A673 (cell line): ENCODE results near the gene FURIN. TPM values are rescaled to one million over a fixed set of nuclear protein-coding genes. Genes with fewer than 3 reads are reported as not detected.
A peak's percentile ranks its signal among the peaks of the same experiment; 100 is the strongest.

Source experiments
- BruUV-seq: library from RNA; stranded (reverse); fragments of 400-500 nt; replicated peaks from 2 replicates; lab custom pipeline; 2021; lab: Mats Ljungman, UMichigan
- CTCF ChIA-PET: fragments of 300-600 bp; sonication (Branson Sonifier 250); formaldehyde crosslinking; loops from one replicate; lab custom pipeline; 2022; ENCODE audit warnings: antibody characterized with exemption; lab: Charles Lee
- POLR2A ChIA-PET: fragments of 300-600 bp; sonication (Branson Sonifier 250); formaldehyde crosslinking; loops from one replicate; lab custom pipeline; 2022; ENCODE audit warnings: antibody characterized with exemption; ENCODE audit not compliant: low non-redundant PET; lab: Charles Lee
- DNase-seq: peaks from one replicate; pipeline ENCODE4 v3.0.0-alpha.2; 2015; ENCODE audit warnings: low spot score
- H3K27ac ChIP-seq: fragments of 200-600 bp; sonication (generic); 2 replicates; pipeline ENCODE4 v1.5.1; 2016; ENCODE audit warnings: mixed run types, low read depth, mild to moderate bottlenecking, mixed read lengths, antibody characterized with exemption, low read length; ENCODE audit not compliant: poor library complexity, severe bottlenecking
- H3K27me3 ChIP-seq: fragments of 200-600 bp; sonication (generic); replicated peaks from 2 replicates; pipeline ENCODE4 v1.6.1; 2017; ENCODE audit warnings: mixed run types, low read depth, mild to moderate bottlenecking, mixed read lengths, antibody characterized with exemption, low read length; ENCODE audit not compliant: insufficient read depth, poor library complexity
- H3K36me3 ChIP-seq: fragments of 200-600 bp; sonication (generic); 2 replicates; pipeline ENCODE4 v1.6.1; 2016; ENCODE audit warnings: mixed run types, mild to moderate bottlenecking, mixed read lengths, antibody characterized with exemption, low read length; ENCODE audit not compliant: insufficient read depth, poor library complexity, severe bottlenecking
- H3K4me1 ChIP-seq: fragments of 200-600 bp; sonication (generic); 2 replicates; pipeline ENCODE4 v1.6.1; 2017; ENCODE audit warnings: mixed run types, mild to moderate bottlenecking, mixed read lengths, antibody characterized with exemption, low read length; ENCODE audit not compliant: insufficient read depth, poor library complexity, severe bottlenecking
- H3K4me3 ChIP-seq: fragments of 200-600 bp; sonication (generic); 2 replicates; pipeline ENCODE4 v1.5.1; 2016; ENCODE audit warnings: low read depth, mixed run types, mild to moderate bottlenecking, mixed read lengths, low read length; ENCODE audit not compliant: poor library complexity, severe bottlenecking
- H3K9me3 ChIP-seq: fragments of 200-600 bp; sonication (generic); 2 replicates; pipeline ENCODE4 v1.6.1; 2016; ENCODE audit warnings: mixed run types, low read depth, mild to moderate bottlenecking, mixed read lengths, antibody characterized with exemption, low read length; ENCODE audit not compliant: poor library complexity, severe bottlenecking
- EZH2 ChIP-seq: fragments of 200-600 bp; sonication (generic); IDR thresholded peaks from 2 replicates; pipeline ENCODE4 v1.6.1; 2017; ENCODE audit warnings: borderline replicate concordance, low read depth, mild to moderate bottlenecking, mixed read lengths, antibody characterized with exemption, low read length; ENCODE audit not compliant: poor library complexity, severe bottlenecking
- intact Hi-C: fragments of 100-400 bp; cut with micrococcal nuclease; formaldehyde crosslinking; loops from one replicate; pipeline ENCODE4 v1.10.0; 2022; ENCODE audit not compliant: unreplicated experiment
- total RNA-seq: library from RNA; stranded (reverse); gene quantifications from 2 replicates; pipeline ENCODE4 v1.2.3, GENCODE V29; 2021
- TF ChIP-seq, protein P1 (sequence below): fragments of 300-800, 200-600 bp; sonication (generic); conservative IDR thresholded peaks from 2 replicates; pipeline ENCODE4 v1.5.1; 2017; ENCODE audit warnings: low read depth, mild to moderate bottlenecking, antibody characterized with exemption, low read length, moderate library complexity, mixed read lengths

The FURIN gene
- total RNA-seq, 1 experiment from 2014 or later = 63.4 TPM

DNA sequence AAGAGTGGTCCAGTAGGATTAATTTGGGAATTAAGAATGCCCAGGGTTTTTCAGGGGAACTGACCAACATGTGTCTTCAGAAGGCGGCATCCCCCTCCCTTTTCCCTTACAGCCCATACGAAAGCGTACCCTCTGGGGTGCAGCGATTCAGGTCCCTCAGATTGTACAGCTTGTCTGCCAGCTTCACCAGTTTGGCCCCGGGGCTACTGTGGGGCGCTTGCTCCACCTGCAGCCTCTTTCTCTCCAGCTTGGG, 63.1 kb downstream of the FURIN start:
- no TSS peak for BruUV-seq
- intact Hi-C loops = loop anchor here (2.0 to 10.0 kb wide), 3 partner anchors 29 to 787 kb away; partner anchors contain the start of gene MAN2A2
- H3K27ac ChIP-seq = peak overlapping the region; percentile 80
- CTCF ChIA-PET = interaction anchor here (0.7 to 2.9 kb wide), 7 partner anchors 29 to 340 kb away, joined by 3 to 9 read pairs (median 5); partner anchors contain the start of gene MAN2A2
- H3K4me3 ChIP-seq = peak overlapping the region; percentile 96
- no peaks in the 10 kb centered on the region for H3K36me3 ChIP-seq
- no peaks in the 10 kb centered on the region for H3K27me3 ChIP-seq
- no peak for DNase-seq
- H3K4me1 ChIP-seq = peaks cover 25% of the 10 kb centered on the region
- POLR2A ChIA-PET = no interaction called here
- H3K9me3 ChIP-seq = no peaks in the 10 kb centered on the region
- TF ChIP-seq, protein P1, sequence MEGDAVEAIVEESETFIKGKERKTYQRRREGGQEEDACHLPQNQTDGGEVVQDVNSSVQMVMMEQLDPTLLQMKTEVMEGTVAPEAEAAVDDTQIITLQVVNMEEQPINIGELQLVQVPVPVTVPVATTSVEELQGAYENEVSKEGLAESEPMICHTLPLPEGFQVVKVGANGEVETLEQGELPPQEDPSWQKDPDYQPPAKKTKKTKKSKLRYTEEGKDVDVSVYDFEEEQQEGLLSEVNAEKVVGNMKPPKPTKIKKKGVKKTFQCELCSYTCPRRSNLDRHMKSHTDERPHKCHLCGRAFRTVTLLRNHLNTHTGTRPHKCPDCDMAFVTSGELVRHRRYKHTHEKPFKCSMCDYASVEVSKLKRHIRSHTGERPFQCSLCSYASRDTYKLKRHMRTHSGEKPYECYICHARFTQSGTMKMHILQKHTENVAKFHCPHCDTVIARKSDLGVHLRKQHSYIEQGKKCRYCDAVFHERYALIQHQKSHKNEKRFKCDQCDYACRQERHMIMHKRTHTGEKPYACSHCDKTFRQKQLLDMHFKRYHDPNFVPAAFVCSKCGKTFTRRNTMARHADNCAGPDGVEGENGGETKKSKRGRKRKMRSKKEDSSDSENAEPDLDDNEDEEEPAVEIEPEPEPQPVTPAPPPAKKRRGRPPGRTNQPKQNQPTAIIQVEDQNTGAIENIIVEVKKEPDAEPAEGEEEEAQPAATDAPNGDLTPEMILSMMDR = no peak
- TF ChIP-seq EZH2 = no peak

DNA sequence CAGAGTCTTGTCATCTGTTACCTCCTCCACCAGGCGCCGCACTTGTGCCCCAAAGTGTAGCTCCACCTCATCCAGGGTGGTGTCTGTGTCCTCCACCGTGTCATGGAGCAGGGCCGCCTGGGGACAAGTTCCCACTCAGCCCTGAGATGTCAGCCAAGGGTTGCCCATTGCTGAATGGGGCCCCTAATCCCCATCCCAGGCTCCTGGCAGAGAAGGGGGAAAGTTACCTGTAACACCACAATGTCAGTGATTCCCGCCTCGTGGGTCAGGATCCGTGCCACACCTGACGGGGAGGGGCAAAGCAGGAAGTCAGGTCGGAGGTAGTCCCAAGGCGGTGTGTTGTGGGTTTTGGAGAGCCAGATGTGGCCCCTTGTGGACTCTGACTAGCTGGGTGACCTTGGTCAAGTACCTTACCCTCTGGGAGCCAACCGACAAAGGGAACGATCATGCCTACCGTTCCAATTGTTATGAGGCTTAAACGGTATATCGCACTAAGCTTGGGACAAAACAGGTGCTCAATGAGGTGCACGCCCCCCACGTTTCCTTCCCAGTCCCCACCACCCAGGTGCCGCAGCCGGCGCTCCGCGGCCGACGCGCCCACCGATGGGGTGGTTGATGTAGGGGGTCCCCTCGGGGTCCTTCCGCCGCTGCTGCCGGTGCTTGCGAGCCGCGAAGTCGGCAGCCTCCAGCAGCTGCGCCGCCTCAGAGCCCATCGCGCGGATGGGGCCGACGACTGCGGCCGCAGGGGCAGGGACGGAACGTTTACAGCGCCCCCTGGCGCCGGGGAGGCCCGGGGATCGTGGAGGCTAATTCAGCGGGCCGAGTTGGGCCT, 63.7 kb downstream of the FURIN start, which contains the start of gene HDDC3:
TSS of gene HDDC3 (minus strand) at position 722 of the 832 bp plus-strand sequence. CDS start at position 713, 9 bp downstream.
- ChIA-PET CTCF (interaction anchor here (0.7 to 2.9 kb wide), 10 partner anchors 23 to 340 kb away, joined by 3 to 9 read pairs (median 5); partner anchors contain the start of genes MAN2A2 and RCCD1), POLR2A (interaction anchor here (0.6 kb wide), 1 partner anchor 51 kb away, joined by 7 read pairs; no protein-coding TSS in a partner anchor)
- no peaks in the 10 kb centered on the region for H3K27me3 ChIP-seq
- peak; percentile 88 for DNase-seq
- intact Hi-C loops = loop anchor here (2.0 to 10.0 kb wide), 3 partner anchors 29 to 787 kb away; partner anchors contain the start of gene MAN2A2
- peak within 1 kb of the TSS; percentile 86 for H3K27ac ChIP-seq
- peak within 1 kb of the TSS; percentile 96 for H3K4me3 ChIP-seq
- TF ChIP-seq, protein P1 = peak; percentile 97
- no peak for TF ChIP-seq EZH2
- no peaks in the 10 kb centered on the region for H3K36me3 ChIP-seq
- H3K9me3 ChIP-seq = no peaks in the 10 kb centered on the region
- peaks cover 27% of the 10 kb centered on the region for H3K4me1 ChIP-seq
- no TSS peak for BruUV-seq

DNA sequence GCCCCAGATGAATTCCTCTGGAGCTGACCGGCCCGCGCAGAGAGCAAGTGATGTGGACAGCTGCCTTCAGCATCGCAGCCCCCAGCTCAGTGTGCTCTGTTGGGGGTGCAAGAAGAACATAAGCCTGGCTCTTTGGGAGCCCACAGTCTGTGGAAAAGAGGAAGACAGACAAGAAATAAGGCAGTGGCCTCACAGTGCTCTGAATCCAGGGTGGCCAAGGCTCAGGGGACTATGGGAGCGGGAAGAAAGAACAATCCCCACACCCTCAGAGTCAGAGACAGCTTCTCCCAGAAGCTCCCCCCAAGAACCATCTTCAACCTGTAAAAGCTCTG, 64.2 kb downstream of the FURIN start:
- H3K27ac ChIP-seq = peak overlapping the region; percentile 80
- no TSS peak for BruUV-seq
- no peaks in the 10 kb centered on the region for H3K9me3 ChIP-seq
- H3K4me3 ChIP-seq = peak overlapping the region; percentile 96
- intact Hi-C loops = loop anchor here (5.0 to 10.0 kb wide), 2 partner anchors 285 to 788 kb away; no protein-coding TSS in a partner anchor
- peaks cover 27% of the 10 kb centered on the region for H3K4me1 ChIP-seq
- no peak for DNase-seq
- no peaks in the 10 kb centered on the region for H3K36me3 ChIP-seq
- POLR2A ChIA-PET = interaction anchor here (0.6 kb wide), 1 partner anchor 50 kb away, joined by 7 read pairs; no protein-coding TSS in a partner anchor
- CTCF ChIA-PET = interaction anchor here (1.2 to 2.9 kb wide), 7 partner anchors 22 to 339 kb away, joined by 3 to 9 read pairs (median 6); partner anchors contain the start of genes MAN2A2 and RCCD1
- no peaks in the 10 kb centered on the region for H3K27me3 ChIP-seq
- TF ChIP-seq, protein P1 = no peak; the same call in 1 of the 2 replicates
- no peak for TF ChIP-seq EZH2

Other genes with a start within 250 kb of the FURIN start
- gene BLM, start 151.2 kb upstream of the FURIN start, total RNA-seq = 40.0 and 43.6 TPM in 2 replicates
- 1.3 and 3.8 TPM in 2 replicates for gene FES, start 15.9 kb downstream of the FURIN start, total RNA-seq
- gene MAN2A2, start 34.7 kb downstream of the FURIN start, total RNA-seq = 75.7 and 91.3 TPM in 2 replicates
- gene HDDC3, start 64.0 kb downstream of the FURIN start, total RNA-seq = 22.6 and 23.9 TPM in 2 replicates
- 74.4 and 77.7 TPM in 2 replicates for gene UNC45A, start 66.7 kb downstream of the FURIN start, total RNA-seq
- gene RCCD1, start 86.3 kb downstream of the FURIN start, total RNA-seq = 28.8 and 39.5 TPM in 2 replicates
- 338 and 339 TPM in 2 replicates for gene PRC1, start 125.9 kb downstream of the FURIN start, total RNA-seq
- gene VPS33B, start 154.0 kb downstream of the FURIN start, total RNA-seq = 17.7 and 19.5 TPM in 2 replicates
- gene SV2B, start 231.7 kb downstream of the FURIN start, total RNA-seq = 3.5 and 3.9 TPM in 2 replicates